ENCODE measurements around the gene RREB1. TPM values are rescaled to one million over a fixed set of nuclear protein-coding genes. Genes with fewer than 3 reads are reported as not detected.

Gene RREB1
- total and polyA plus RNA-seq, 2 experiments from 2014 or later, result 8.5 to 25.5 TPM

GRCh38 chr6:7242835-7243178 is 135.0 kb downstream of the RREB1 start:
- H3K9me3 Mint-ChIP-seq, result no peaks in the 10 kb centered on the region
- no peak overlapping the region for H2AFZ ChIP-seq
- peaks cover 7% of the 10 kb centered on the region for H3K27me3 Mint-ChIP-seq (ENCODE audit: insufficient read depth, low read depth, poor library complexity)
- DNase-seq (ENCODE audit: low spot score), result peak; percentile 52
- no peak overlapping the region for H3K4me3 ChIP-seq
- peak overlapping the region; percentile 94 for H3K27ac Mint-ChIP-seq
- ATAC-seq, result peak; percentile 4; the same call in 2 of the 3 replicates
- peaks cover 37% of the 10 kb centered on the region for H3K4me1 Mint-ChIP-seq
- no peak for TF ChIP-seq JUNB (IDR thresholded peaks at IDR 0.05; ENCODE audit: unreplicated experiment)
- no peak for TF ChIP-seq CREB1 (CRISPR knock-in tag; IDR thresholded peaks at IDR 0.05; ENCODE audit: low read depth)
- TF ChIP-seq STAT1 (IDR thresholded peaks at IDR 0.05; ENCODE audit: unreplicated experiment), result no peak
- no peak for TF ChIP-seq POLR2AphosphoS5 (IDR thresholded peaks at IDR 0.05; ENCODE audit: low read depth)
- TF ChIP-seq, protein P1, sequence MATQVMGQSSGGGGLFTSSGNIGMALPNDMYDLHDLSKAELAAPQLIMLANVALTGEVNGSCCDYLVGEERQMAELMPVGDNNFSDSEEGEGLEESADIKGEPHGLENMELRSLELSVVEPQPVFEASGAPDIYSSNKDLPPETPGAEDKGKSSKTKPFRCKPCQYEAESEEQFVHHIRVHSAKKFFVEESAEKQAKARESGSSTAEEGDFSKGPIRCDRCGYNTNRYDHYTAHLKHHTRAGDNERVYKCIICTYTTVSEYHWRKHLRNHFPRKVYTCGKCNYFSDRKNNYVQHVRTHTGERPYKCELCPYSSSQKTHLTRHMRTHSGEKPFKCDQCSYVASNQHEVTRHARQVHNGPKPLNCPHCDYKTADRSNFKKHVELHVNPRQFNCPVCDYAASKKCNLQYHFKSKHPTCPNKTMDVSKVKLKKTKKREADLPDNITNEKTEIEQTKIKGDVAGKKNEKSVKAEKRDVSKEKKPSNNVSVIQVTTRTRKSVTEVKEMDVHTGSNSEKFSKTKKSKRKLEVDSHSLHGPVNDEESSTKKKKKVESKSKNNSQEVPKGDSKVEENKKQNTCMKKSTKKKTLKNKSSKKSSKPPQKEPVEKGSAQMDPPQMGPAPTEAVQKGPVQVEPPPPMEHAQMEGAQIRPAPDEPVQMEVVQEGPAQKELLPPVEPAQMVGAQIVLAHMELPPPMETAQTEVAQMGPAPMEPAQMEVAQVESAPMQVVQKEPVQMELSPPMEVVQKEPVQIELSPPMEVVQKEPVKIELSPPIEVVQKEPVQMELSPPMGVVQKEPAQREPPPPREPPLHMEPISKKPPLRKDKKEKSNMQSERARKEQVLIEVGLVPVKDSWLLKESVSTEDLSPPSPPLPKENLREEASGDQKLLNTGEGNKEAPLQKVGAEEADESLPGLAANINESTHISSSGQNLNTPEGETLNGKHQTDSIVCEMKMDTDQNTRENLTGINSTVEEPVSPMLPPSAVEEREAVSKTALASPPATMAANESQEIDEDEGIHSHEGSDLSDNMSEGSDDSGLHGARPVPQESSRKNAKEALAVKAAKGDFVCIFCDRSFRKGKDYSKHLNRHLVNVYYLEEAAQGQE (IDR thresholded peaks at IDR 0.05; ENCODE audit: unreplicated experiment), result no peak
- TF ChIP-seq, protein P2, sequence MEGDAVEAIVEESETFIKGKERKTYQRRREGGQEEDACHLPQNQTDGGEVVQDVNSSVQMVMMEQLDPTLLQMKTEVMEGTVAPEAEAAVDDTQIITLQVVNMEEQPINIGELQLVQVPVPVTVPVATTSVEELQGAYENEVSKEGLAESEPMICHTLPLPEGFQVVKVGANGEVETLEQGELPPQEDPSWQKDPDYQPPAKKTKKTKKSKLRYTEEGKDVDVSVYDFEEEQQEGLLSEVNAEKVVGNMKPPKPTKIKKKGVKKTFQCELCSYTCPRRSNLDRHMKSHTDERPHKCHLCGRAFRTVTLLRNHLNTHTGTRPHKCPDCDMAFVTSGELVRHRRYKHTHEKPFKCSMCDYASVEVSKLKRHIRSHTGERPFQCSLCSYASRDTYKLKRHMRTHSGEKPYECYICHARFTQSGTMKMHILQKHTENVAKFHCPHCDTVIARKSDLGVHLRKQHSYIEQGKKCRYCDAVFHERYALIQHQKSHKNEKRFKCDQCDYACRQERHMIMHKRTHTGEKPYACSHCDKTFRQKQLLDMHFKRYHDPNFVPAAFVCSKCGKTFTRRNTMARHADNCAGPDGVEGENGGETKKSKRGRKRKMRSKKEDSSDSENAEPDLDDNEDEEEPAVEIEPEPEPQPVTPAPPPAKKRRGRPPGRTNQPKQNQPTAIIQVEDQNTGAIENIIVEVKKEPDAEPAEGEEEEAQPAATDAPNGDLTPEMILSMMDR (conservative IDR thresholded peaks at IDR 0.05; ENCODE audit: low read depth in 2 of 2), result no peak
- no peak for TF ChIP-seq EZH2 (IDR thresholded peaks at IDR 0.05; ENCODE audit: low read depth, unreplicated experiment)
- TF ChIP-seq, protein P3, sequence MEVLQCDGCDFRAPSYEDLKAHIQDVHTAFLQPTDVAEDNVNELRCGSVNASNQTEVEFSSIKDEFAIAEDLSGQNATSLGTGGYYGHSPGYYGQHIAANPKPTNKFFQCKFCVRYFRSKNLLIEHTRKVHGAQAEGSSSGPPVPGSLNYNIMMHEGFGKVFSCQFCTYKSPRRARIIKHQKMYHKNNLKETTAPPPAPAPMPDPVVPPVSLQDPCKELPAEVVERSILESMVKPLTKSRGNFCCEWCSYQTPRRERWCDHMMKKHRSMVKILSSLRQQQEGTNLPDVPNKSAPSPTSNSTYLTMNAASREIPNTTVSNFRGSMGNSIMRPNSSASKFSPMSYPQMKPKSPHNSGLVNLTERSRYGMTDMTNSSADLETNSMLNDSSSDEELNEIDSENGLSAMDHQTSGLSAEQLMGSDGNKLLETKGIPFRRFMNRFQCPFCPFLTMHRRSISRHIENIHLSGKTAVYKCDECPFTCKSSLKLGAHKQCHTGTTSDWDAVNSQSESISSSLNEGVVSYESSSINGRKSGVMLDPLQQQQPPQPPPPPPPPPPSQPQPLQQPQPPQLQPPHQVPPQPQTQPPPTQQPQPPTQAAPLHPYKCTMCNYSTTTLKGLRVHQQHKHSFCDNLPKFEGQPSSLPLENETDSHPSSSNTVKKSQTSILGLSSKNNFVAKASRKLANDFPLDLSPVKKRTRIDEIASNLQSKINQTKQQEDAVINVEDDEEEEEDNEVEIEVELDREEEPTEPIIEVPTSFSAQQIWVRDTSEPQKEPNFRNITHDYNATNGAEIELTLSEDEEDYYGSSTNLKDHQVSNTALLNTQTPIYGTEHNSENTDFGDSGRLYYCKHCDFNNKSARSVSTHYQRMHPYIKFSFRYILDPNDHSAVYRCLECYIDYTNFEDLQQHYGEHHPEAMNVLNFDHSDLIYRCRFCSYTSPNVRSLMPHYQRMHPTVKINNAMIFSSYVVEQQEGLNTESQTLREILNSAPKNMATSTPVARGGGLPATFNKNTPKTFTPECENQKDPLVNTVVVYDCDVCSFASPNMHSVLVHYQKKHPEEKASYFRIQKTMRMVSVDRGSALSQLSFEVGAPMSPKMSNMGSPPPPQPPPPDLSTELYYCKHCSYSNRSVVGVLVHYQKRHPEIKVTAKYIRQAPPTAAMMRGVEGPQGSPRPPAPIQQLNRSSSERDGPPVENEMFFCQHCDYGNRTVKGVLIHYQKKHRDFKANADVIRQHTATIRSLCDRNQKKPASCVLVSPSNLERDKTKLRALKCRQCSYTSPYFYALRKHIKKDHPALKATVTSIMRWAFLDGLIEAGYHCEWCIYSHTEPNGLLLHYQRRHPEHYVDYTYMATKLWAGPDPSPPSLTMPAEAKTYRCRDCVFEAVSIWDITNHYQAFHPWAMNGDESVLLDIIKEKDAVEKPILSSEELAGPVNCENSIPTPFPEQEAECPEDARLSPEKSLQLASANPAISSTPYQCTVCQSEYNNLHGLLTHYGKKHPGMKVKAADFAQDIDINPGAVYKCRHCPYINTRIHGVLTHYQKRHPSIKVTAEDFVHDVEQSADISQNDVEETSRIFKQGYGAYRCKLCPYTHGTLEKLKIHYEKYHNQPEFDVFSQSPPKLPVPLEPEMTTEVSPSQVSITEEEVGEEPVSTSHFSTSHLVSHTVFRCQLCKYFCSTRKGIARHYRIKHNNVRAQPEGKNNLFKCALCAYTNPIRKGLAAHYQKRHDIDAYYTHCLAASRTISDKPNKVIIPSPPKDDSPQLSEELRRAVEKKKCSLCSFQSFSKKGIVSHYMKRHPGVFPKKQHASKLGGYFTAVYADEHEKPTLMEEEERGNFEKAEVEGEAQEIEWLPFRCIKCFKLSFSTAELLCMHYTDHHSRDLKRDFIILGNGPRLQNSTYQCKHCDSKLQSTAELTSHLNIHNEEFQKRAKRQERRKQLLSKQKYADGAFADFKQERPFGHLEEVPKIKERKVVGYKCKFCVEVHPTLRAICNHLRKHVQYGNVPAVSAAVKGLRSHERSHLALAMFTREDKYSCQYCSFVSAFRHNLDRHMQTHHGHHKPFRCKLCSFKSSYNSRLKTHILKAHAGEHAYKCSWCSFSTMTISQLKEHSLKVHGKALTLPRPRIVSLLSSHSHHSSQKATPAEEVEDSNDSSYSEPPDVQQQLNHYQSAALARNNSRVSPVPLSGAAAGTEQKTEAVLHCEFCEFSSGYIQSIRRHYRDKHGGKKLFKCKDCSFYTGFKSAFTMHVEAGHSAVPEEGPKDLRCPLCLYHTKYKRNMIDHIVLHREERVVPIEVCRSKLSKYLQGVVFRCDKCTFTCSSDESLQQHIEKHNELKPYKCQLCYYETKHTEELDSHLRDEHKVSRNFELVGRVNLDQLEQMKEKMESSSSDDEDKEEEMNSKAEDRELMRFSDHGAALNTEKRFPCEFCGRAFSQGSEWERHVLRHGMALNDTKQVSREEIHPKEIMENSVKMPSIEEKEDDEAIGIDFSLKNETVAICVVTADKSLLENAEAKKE (CRISPR knock-in tag; IDR thresholded peaks at IDR 0.05), result no peak
- TF ChIP-seq, protein P4, sequence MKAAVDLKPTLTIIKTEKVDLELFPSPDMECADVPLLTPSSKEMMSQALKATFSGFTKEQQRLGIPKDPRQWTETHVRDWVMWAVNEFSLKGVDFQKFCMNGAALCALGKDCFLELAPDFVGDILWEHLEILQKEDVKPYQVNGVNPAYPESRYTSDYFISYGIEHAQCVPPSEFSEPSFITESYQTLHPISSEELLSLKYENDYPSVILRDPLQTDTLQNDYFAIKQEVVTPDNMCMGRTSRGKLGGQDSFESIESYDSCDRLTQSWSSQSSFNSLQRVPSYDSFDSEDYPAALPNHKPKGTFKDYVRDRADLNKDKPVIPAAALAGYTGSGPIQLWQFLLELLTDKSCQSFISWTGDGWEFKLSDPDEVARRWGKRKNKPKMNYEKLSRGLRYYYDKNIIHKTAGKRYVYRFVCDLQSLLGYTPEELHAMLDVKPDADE (IDR thresholded peaks at IDR 0.05), result no peak
- no peaks in the 10 kb centered on the region for H3K9me2 ChIP-seq (ENCODE audit: insufficient read depth)
- H4K20me1 ChIP-seq (replicated peaks; ENCODE audit: insufficient read depth), result no peaks in the 10 kb centered on the region
- peak overlapping the region; percentile 40 for H3K4me2 ChIP-seq
- H3F3A ChIP-seq (replicated peaks; ENCODE audit: low read depth), result no peaks in the 10 kb centered on the region
- H3K36me3 ChIP-seq (ENCODE audit: insufficient read depth), result no peaks in the 10 kb centered on the region
- peak overlapping the region; percentile 20; the same call in 1 of the 3 replicates for H3K4me3 Mint-ChIP-seq
- H3K27me3 ChIP-seq (ENCODE audit: insufficient read depth), result no peaks in the 10 kb centered on the region
- no peaks in the 10 kb centered on the region for H3K79me2 ChIP-seq (replicated peaks; ENCODE audit: insufficient read depth)
- H3K4me1 ChIP-seq (ENCODE audit: insufficient read depth), result peaks cover 28% of the 10 kb centered on the region
- peak overlapping the region; percentile 79 for H3K27ac ChIP-seq (ENCODE audit: low read depth)
- H3K36me3 Mint-ChIP-seq (ENCODE audit: low read depth), result peaks cover 12% of the 10 kb centered on the region

All from GM23338 (cell line).